Muscle of leg (tissue), 11 donors: ENCODE results near the gene UNC5B. TPM values are rescaled to one million over a fixed set of nuclear protein-coding genes. Genes with fewer than 3 reads are reported as not detected.
A peak's percentile ranks its signal among the peaks of the same experiment; 100 is the strongest.

Experiments used
- DNase-seq: peaks from one replicate; pipeline ENCODE4 v3.0.0; 2013
- H3K27ac ChIP-seq: one replicate; pipeline ENCODE4 v1.5.1; 2013; ENCODE audit warnings: mild to moderate bottlenecking, low read length, control low read depth
- H3K27me3 ChIP-seq: one replicate; pipeline ENCODE4 v1.6.1; 2013; ENCODE audit warnings: low read length; ENCODE audit not compliant: control insufficient read depth, insufficient read depth
- H3K36me3 ChIP-seq: one replicate; pipeline ENCODE4 v1.6.1; 2013; ENCODE audit warnings: low read length; ENCODE audit not compliant: control insufficient read depth, insufficient read depth
- H3K4me1 ChIP-seq: one replicate; pipeline ENCODE4 v1.6.1; 2013; ENCODE audit warnings: low read length; ENCODE audit not compliant: control insufficient read depth, insufficient read depth
- H3K4me3 ChIP-seq: one replicate; pipeline ENCODE4 v1.5.1; 2013; ENCODE audit warnings: low read length, control low read depth
- H3K9me3 ChIP-seq: replicated peaks from 2 replicates; pipeline ENCODE4 v1.6.1; 2013; ENCODE audit warnings: low read depth, low read length; ENCODE audit not compliant: control insufficient read depth
- WGBS: methylation state at CpG from one replicate; pipeline ENCODE4 v1.1.5; 2013; ENCODE audit warnings: missing lambda C conversion rate; ENCODE audit not compliant: insufficient coverage; 5-methylcytosine and 5-hydroxymethylcytosine counted together
- polyA plus RNA-seq, 8 donors: library from polyadenylated mRNA; unstranded; fragments of 120-200 nt; gene quantifications; one replicate each; pipeline versions ENCODE4 v1.2.1 to v1.2.3, GENCODE V29; 2013; ENCODE audit warnings: inconsistent platforms in 1 of 8, low replicate concordance in 1 of 8; ENCODE audit not compliant: insufficient read length in 8 of 8, insufficient read depth in 1 of 8
- total RNA-seq: library from RNA; stranded (reverse); fragments of 120-200 nt; gene quantifications from one replicate; pipeline ENCODE4 v1.2.4, GENCODE V29; 2013

UNC5B gene
- total and polyA plus RNA-seq, 9 donors = 6.4 to 13.3 (median 11.9) TPM

DNA sequence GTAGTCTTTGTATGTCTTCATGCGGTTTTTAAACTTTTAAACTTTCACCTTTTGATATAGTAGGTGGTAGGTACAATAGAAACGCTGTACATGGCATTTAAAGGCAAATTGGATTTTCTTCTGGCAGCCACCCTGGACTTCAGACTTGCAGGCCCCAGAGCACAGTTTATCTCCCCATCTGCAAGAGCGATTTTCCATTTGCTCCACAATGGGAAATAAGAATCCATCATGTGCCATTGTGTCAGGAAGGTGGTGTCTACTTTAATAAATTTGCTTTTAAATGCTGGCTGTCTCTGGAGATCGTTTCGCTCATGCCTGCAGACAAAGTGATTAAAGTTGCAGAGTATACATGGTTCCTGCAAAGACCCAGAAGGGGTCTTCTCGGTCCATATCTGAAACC lies 38.9 kb downstream of the UNC5B start:
- no peak overlapping the region for H3K4me3 ChIP-seq
- H3K9me3 ChIP-seq = no peaks in the 10 kb centered on the region
- no peak overlapping the region for H3K27ac ChIP-seq
- no peak for DNase-seq
- peaks cover 51% of the 10 kb centered on the region for H3K4me1 ChIP-seq
- no peaks in the 10 kb centered on the region for H3K36me3 ChIP-seq
- 75% methylated on average over 2 of the region's 6 CpGs for WGBS
- peaks cover 22% of the 10 kb centered on the region for H3K27me3 ChIP-seq

DNA sequence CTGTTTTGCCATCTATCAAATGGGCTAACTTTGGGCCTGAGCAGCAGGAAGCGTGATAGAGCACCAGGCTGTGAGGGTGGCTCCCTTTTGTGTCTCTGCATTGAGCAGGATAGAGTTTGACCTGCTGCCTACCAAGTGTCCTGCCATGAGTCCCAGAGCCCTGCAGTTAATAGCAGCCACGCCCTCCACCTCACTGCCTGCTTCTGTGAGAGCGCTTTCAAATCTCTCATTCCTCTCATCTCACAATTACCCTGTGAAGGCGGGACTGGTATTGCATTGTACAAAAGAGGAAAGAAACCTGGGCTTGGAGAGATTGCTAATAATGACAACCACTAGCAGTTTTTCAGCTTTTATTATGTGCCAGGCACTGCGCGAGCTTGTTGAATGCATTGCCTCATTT lies 39.9 kb downstream of the UNC5B start:
- 88% methylated on average over 1 of the region's 6 CpGs for WGBS
- no peak overlapping the region for H3K4me3 ChIP-seq
- DNase-seq = no peak
- H3K9me3 ChIP-seq = no peaks in the 10 kb centered on the region
- peaks cover 49% of the 10 kb centered on the region for H3K4me1 ChIP-seq
- no peak overlapping the region for H3K27ac ChIP-seq
- no peaks in the 10 kb centered on the region for H3K36me3 ChIP-seq
- H3K27me3 ChIP-seq = peaks cover 23% of the 10 kb centered on the region

DNA sequence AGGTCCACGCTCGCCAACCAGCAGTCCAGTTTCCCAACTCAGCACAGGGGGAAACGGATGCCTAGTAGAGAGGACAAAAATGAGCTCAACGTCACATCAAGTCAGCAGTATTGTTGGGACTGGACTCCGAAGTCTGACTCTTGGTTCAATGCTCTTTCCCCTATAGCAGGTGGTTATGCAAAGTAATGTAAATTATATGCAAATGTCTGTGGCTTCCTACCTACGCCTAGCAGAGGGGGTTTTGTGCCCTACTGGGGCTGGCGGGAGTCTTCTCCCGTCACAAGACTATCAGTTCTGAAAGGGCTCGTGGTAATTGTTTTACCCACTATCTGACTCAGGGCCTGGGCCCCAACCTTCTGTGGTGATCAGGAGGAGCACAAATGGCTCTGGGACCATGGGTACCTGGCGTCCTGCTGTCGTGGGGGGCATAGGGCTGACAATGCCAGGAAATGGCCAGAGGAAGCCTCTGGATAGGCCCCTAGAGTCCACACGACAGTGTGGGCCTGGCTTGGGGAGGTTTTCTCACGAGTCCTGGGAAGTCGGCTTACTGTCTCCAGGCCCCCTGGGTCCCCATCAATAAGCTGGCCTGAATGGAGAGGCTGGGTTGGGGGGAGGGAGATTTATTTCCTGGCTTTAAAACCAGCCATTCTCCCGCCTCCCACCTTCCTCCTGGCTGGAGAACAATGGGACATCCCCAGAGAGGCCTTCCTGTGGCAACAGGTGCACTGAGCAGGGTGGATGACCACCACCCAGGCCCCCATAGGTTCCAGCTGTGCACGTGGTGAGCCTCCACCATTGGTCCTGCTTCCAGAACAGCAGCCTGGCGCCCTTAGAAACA lies 41.8 kb downstream of the UNC5B start:
- DNase-seq = no peak
- Histone ChIP-seq H3K36me3 (no peaks in the 10 kb centered on the region), H3K9me3 (no peaks in the 10 kb centered on the region), H3K27me3 (peaks cover 16% of the 10 kb centered on the region), H3K27ac (peak overlapping the region; percentile 71), H3K4me1 (peaks cover 40% of the 10 kb centered on the region), H3K4me3 (no peak overlapping the region)
- WGBS = 74% methylated on average over 12 of the region's 17 CpGs

DNA sequence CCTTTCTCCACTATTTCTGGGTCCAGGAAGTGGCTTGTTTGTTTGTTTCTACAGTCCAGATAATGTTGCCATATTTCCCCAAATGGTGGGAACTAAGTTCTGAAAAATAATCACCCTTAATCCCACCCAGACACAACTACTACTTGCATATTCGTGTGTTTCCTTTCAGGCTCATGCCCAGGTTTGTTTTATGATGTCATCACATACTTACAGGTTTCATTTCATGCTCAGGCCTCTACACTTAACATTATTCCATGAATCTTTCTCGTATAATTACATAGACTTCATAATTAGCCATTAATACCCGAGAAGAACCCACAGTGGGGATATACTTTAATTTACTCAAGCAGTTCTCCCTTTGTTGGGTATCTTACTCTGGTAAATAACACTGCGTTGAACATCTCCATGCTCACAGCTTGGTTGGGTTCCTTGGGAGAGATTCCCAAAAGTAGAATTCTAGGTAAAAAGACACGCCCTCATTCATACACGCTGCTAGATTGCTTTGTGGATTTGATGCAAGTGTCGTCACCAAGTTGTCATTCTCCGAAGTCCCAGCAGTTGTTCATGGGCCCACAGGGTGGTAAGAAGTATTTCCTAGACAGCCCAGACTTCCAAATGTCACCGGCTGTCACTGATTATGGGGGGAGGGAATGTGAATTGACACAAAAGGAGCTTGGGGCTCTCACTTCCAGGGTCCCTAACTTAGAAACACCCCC lies 42.6 kb downstream of the UNC5B start:
- no peak for DNase-seq
- Histone ChIP-seq H3K36me3 (no peaks in the 10 kb centered on the region), H3K4me3 (no peak overlapping the region), H3K27ac (peak overlapping the region; percentile 83), H3K4me1 (peaks cover 44% of the 10 kb centered on the region), H3K27me3 (peaks cover 14% of the 10 kb centered on the region), H3K9me3 (no peaks in the 10 kb centered on the region)
- WGBS = 57% methylated on average over 1 of the region's 9 CpGs

DNA sequence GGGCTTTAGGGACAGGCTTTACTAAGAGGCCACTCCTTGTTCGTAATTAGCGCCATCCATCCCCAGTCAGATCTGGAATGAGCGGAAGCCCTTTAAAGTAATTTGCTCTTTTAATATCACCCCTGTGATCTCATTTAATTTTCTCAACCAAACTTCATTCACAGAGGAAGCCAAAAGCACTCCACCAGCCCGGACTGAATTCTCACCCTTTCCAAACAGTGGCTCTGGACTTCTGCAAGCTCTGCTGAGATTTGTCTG lies 43.1 kb downstream of the UNC5B start:
- no peak for DNase-seq
- Histone ChIP-seq H3K9me3 (no peaks in the 10 kb centered on the region), H3K27me3 (peaks cover 11% of the 10 kb centered on the region), H3K4me1 (peaks cover 49% of the 10 kb centered on the region), H3K36me3 (no peaks in the 10 kb centered on the region), H3K4me3 (no peak overlapping the region), H3K27ac (peak overlapping the region; percentile 83)
- 0% methylated on average over 1 of the region's 4 CpGs for WGBS

DNA sequence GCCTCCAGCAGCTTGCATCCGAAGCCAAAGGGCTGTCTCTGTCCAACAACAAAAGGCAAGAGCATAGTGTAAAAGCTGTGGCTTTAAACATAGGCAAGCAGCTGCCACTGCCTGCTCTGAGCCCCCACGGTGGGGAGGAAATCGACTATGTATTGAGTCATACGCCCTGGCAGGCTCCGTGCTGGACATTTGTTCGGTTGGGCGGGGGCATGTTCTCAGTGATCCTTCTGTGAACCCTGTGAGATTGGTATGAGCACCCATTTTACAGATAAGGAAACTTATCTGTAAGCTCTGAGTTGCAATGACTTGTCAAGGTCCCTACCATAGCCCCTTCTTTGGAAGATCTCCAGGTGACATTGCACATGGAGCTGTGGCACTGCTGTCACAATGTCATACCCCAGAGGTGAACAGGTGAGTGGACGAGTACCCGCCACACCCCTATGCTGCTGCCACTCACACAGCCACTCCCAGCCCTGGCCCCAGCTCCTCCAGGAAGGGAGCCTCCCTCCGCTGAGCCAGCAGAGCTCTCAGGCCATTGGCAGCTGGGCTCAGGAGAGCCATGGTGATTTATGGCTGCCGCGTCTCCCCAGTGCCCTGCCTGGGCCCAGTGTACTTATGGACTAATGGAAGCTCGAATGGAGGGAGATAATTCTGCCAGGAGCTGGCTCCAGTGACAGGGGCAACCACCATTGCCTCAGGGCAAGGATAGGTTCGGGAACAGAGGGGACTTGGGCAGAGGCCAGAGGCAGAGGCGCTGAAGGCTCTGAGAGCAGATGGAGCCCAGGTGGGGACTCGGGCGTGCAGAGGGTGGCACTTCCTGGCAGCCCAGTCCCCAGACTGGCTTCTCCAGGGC lies 43.7 kb downstream of the UNC5B start:
- 20% methylated on average over 6 of the region's 17 CpGs for WGBS
- Histone ChIP-seq H3K4me3 (no peak overlapping the region), H3K27ac (peak overlapping the region; percentile 83), H3K36me3 (no peaks in the 10 kb centered on the region), H3K27me3 (peaks cover 11% of the 10 kb centered on the region), H3K9me3 (no peaks in the 10 kb centered on the region), H3K4me1 (peaks cover 55% of the 10 kb centered on the region)
- DNase-seq = peak; percentile 94

DNA sequence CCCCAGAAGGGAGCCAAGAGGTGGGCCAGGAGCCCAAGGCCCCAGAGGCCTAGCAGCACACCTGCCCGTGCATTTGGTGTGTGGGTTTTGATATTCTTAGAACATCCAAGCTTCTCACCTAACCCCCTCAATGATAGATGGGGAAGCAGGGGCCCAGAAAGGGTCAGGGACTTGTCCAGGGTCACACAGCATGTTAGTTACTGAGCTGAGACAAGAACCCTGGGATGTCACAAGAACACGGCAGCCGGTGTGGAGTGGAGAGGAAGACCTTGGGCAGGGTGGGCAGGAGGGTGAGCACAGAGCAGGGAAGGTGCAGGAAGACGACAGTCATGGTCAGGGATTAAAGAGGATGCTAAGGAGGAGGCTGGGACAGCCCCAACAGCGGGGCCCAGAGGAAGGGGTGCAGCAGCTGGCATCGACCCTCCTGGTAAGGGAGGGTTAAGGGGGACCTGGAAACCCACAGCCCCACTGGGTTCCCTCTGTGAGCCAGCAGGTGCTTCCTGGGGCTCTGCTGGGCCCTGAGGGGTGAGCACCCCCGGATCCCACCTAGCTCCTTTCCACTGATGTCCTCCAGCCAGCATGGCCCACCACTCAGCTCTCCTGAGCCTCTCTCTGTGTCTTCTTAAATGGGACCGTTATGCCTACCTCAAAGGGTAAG lies 44.4 kb downstream of the UNC5B start:
- no peaks in the 10 kb centered on the region for H3K9me3 ChIP-seq
- no peaks in the 10 kb centered on the region for H3K36me3 ChIP-seq
- H3K4me1 ChIP-seq = peaks cover 61% of the 10 kb centered on the region
- WGBS = 73% methylated on average over 5 of the region's 8 CpGs
- H3K4me3 ChIP-seq = no peak overlapping the region
- peaks cover 11% of the 10 kb centered on the region for H3K27me3 ChIP-seq
- H3K27ac ChIP-seq = peak overlapping the region; percentile 69
- DNase-seq = no peak

DNA sequence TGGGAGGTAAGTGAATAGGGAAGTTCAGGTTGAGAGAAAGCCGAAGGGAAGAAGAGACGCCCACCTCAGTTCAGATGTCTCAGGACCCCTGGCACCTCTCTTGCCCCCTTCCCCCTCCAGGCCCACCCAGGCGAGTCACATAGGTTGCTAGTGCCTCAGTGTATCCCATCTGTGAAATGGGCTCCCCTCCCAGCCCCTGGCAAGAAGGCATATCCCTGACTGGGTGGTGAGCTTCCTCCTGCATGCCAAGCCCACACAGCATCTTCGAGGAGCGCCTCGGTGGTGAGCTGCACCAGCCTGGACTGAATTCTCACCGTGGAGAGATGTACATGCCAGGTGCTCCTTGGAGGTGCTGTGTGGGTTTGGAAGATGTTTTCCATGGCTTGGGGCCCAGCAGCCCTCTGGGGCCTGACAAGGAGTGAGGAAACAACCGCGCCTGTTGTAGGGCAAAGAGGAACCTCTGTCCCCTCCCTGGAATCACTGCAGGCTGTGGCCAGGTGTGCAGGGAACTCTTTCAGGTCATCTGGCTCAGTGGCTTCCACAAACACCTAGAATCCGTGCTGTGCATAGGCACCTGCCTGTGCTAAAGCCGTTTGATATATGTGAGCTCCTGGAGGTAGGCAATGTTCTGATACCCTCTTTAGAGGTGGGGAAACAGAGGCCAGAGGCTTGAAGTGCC lies 45.1 kb downstream of the UNC5B start:
- Histone ChIP-seq H3K27ac (no peak overlapping the region), H3K36me3 (no peaks in the 10 kb centered on the region), H3K4me3 (no peak overlapping the region), H3K27me3 (peaks cover 11% of the 10 kb centered on the region), H3K9me3 (no peaks in the 10 kb centered on the region), H3K4me1 (peaks cover 66% of the 10 kb centered on the region)
- no peak for DNase-seq
- WGBS = 90% methylated on average over 7 of the region's 11 CpGs

DNA sequence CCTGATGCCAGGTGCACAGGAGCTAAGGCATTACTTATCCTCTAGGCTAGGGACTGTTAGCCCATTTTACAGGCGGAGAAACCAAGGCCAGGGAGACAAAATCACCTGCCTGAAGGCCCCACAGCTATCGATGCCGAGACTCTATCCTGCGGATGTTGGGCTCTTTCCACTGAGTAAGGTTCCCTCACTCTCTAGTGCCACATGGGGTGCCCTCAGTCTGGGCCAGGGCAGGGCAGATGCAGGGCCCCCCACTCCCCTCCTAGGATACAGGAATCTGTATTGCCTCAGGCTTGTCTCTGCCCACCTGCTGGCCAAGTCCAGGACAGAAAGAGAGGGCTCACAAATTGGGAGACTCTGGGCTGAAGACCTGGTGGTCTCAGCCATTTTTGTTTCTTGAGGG lies 45.7 kb downstream of the UNC5B start:
- peaks cover 71% of the 10 kb centered on the region for H3K4me1 ChIP-seq
- H3K36me3 ChIP-seq = no peaks in the 10 kb centered on the region
- 93% methylated on average over 4 of the region's 4 CpGs for WGBS
- H3K27me3 ChIP-seq = peaks cover 8% of the 10 kb centered on the region
- H3K27ac ChIP-seq = no peak overlapping the region
- no peak for DNase-seq
- H3K4me3 ChIP-seq = no peak overlapping the region
- H3K9me3 ChIP-seq = no peaks in the 10 kb centered on the region
